ENCODE measurements around the gene LRRC10B.

- TF ChIP-seq RAD21 (conservative IDR thresholded peaks at IDR 0.05 in 1 of 2, IDR thresholded peaks at IDR 0.05 in 1 of 2) (no peak), POLR2A (IDR thresholded peaks at IDR 0.05; ENCODE audit: low read length) (no peak), REST (IDR thresholded peaks at IDR 0.05) (no peak), JUN (IDR thresholded peaks at IDR 0.05) (no peak), EP300 (IDR thresholded peaks at IDR 0.05) (no peak), FOSB (CRISPR knock-in tag; IDR thresholded peaks at IDR 0.05) (no peak), HOXA7 (CRISPR knock-in tag; IDR thresholded peaks at IDR 0.05) (no peak), CBX2 (IDR thresholded peaks at IDR 0.05; ENCODE audit: borderline replicate concordance, low read depth) (no peak), RFX5 (IDR thresholded peaks at IDR 0.05) (no peak), EHF (CRISPR knock-in tag; IDR thresholded peaks at IDR 0.05) (no peak)
- TF ChIP-seq, protein P1, sequence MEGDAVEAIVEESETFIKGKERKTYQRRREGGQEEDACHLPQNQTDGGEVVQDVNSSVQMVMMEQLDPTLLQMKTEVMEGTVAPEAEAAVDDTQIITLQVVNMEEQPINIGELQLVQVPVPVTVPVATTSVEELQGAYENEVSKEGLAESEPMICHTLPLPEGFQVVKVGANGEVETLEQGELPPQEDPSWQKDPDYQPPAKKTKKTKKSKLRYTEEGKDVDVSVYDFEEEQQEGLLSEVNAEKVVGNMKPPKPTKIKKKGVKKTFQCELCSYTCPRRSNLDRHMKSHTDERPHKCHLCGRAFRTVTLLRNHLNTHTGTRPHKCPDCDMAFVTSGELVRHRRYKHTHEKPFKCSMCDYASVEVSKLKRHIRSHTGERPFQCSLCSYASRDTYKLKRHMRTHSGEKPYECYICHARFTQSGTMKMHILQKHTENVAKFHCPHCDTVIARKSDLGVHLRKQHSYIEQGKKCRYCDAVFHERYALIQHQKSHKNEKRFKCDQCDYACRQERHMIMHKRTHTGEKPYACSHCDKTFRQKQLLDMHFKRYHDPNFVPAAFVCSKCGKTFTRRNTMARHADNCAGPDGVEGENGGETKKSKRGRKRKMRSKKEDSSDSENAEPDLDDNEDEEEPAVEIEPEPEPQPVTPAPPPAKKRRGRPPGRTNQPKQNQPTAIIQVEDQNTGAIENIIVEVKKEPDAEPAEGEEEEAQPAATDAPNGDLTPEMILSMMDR (IDR thresholded peaks at IDR 0.05) = no peak
Measured at GRCh38 chr11:61481806-61482205, 26.7 kb upstream of the LRRC10B start.
